NCI-H82 (cell line): Measurements from ENCODE around the gene NDRG2.
"Not testable (repeated sequence)": the region's sequence is repeated elsewhere in the genome, so short reads cannot be mapped to it uniquely, and the experiment has no call there.

ENCODE experiments used
- DNase-seq: peaks from one replicate; lab custom pipeline; 2025; lab: John Stamatoyannopoulos, UW

Gene NDRG2

GRCh38 chr14:21003788-21004346, 21.0 kb downstream of the NDRG2 start:
- DNase-seq, result no peak

GRCh38 chr14:21001218-21001617, 23.6 kb downstream of the NDRG2 start:
- no peak for DNase-seq

DNA sequence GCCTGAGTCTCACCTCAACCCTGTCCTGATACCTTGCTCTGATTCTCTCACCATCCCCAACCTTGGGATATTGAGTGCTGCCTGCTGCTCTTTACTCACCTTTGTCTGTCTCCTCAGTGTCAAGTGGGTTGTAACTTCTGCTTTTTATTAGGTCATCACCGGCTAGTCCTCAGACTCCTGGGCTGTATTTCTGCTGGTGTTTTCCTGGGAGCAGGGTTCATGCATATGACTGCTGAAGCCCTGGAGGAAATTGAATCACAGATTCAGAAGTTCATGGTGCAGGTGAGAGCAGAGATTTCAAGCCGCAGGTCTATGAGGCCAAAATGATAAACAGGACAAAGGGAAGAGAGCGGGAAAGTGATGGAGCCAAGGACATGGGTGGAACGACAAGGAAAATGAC, 25.3 kb downstream of the NDRG2 start:
- DNase-seq, result no peak

GRCh38 chr14:20998674-20999366, 26.0 kb downstream of the NDRG2 start, which contains the start of gene SLC39A2:
Gene SLC39A2, plus strand, starts transcription at chr14:20999293. Its CDS starts 154 bp downstream, at chr14:20999447.
- DNase-seq, result no peak

DNA sequence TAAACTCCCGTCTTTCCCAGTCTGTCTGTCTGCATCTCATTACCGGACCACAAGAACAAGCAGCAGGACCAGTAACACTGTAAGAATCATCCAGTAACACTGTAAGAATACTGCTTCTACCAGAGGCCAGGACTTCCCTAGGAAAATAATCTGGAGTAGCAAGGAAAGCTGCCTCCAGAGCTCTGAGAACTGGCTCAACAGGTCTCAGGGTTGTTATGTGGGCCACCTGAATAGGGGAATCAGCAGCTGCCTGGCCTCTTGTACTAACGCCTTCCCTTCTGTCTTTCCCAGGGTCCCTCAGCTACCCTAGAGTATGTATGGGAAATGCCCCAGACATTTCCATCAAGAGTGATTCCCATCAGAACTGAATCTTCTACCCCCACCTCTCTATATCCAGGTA, 26.7 kb downstream of the NDRG2 start:
- DNase-seq, result no peak

GRCh38 chr14:20997564-20997963, 27.3 kb downstream of the NDRG2 start:
- DNase-seq, result no peak

DNA sequence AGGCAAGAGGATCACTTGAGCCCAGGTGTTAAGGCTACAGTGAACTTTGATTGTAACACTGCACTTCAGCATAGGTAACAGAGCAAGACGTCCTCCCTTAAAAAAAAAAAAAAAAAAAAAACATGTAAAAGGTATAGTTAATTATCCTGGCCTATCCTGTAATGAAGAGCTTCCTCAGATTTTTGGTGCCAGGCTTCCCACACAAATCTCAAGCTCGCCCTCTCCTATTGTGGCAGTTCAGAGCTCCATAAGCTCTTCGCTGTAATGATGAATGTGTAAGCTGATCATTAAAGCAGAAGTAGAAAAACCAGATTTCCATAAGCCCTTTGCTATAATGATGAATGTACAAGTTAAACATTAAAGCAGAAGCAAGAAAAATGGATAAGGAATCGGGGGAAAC, 27.7 kb downstream of the NDRG2 start:
- DNase-seq, result no peak

- no peak for DNase-seq
Observed at GRCh38 chr14:20996521-20996920, 28.3 kb downstream of the NDRG2 start.

DNA sequence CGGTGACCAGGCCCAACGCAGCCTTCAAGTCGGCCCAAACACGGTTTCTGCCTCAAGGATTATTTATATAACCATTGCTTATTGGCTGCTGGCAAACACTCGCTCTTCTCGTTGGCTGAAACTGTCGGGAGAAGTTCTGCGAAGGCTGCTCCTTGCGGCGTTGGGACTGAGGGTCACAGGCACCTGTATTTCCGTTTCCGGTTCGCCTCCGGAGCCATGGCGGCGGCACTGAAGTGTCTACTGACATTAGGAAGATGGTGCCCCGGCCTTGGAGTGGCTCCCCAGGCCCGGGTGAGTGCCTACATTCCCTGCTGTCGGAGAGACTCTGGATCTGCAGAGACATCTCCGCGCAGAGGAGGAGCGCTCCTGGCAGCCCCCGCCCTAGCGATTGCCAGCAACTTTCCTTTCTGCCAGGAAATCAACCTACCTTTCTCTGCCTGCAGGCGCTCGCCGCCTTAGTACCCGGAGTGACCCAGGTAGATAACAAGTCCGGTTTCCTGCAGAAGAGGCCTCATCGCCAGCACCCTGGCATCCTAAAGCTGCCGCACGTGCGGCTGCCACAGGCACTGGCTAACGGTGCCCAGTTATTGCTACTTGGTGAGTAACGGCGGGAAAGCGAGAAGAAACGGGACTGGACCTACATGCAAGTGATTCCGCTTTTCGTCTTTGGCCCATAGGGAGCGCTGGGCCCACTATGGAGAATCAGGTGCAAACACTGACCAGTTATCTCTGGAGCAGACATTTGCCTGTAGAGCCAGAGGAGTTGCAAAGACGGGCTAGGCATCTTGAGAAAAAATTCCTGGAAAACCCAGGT, 34.9 kb downstream of the NDRG2 start, which contains the start of gene METTL17:
METTL17 (plus strand) TSS at position 194 of the 814 bp plus-strand sequence; CDS start at position 217, 23 bp downstream.
- peak; percentile 97 for DNase-seq

- DNase-seq, result no peak
Observed at GRCh38 chr14:20989471-20989786, 35.4 kb downstream of the NDRG2 start.

DNA sequence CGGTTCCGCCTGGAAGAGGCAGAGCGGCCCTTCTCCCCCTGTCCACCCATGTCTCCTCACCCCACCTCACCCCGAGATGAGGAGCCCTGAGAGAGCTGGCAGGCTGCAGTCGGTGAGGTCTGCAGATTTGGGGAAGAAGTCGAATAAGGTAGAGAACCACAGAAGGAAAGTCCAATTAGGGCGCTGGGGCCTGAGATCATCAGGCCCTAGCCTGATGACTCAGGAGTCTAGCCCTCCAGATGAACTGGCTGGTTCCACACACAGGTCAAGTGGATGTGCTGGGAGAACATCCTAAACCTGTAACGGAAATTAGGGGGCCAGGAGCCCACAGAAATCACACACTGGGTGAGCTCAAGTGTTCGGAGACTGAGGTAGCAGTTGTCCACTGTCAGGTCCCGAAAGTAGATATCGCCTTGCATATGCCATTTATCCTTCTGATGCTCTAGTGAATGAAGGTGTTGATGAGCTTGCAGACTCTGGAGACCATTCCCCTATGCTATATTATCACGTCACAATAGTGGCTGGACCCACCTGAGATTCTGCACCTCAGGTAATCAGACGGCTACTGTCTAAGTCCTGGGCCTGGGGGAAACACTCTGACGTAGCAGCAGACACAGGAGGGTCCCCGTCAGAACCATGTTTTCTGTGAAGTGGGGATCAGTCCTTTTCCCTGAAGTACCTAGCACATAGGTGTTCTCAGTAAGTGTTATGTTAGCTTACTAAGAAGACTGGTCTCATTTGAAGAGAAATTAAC, 36.0 kb downstream of the NDRG2 start:
- DNase-seq, result no peak

DNA sequence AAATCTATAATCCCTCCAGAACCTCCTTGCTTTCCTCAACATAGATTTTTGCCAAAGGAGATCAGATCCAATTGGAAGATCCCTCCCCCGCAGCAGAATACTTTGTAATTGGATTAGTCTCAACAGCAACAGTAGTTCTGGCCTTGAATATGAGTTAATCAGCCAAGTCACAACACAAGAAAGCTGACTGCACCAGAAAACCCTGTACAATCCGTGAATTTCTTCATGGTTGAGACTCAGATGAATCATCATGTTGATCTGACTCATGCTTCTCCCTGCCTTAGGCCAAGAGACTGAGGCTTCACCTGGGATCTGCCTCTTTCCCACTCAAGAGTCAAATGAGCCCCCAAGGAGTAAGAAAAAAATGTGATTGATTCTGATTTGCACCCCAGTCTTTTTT, 38.0 kb downstream of the NDRG2 start:
- peak; percentile 54 for DNase-seq

- DNase-seq, result not testable (repeated sequence)
Observed at GRCh38 chr14:20985650-20986049, 39.2 kb downstream of the NDRG2 start.

- no peak for DNase-seq
Observed at GRCh38 chr14:20982646-20983369, 42.1 kb downstream of the NDRG2 start.

DNA sequence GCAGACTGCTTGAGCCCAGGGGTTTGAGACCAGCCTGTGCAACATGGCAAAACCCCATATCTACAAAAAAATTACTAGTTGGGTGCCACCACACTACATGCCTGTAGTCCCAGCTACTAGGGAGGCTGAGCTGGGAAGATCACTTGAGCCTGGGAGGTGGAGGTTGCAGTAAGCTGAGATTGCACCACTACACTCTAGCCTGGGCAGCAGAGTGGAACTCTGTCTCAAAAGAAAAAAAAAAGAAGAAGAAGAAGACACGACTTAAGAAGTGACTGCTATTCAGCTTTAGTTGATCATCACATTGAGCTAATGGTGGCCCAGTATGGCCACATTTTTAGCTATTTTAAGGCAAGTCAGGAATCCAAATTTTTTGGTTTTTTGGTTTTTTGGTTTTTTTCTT, 44.0 kb downstream of the NDRG2 start:
- no peak for DNase-seq

DNA sequence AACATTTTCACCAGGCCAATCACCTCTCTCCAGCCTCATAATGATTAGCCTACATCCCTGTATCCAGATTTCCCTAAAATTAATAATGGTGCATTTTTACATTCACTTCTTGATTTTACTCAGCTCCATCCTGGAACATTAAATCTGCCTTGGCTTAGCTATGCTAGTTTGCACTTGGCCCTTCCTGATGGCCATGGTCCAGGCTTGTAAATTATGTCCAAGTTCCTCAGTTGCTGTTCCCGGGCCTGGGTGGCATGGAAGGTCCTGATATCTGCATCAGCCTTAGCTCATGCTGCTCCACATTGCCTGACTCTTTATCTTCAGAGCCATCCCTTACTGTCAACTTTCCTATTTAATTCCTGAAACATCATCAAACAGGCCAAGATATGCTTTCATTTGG, 46.2 kb downstream of the NDRG2 start:
- no peak for DNase-seq

- DNase-seq, result no peak
Observed at GRCh38 chr14:20976291-20976690, 48.6 kb downstream of the NDRG2 start.

DNA sequence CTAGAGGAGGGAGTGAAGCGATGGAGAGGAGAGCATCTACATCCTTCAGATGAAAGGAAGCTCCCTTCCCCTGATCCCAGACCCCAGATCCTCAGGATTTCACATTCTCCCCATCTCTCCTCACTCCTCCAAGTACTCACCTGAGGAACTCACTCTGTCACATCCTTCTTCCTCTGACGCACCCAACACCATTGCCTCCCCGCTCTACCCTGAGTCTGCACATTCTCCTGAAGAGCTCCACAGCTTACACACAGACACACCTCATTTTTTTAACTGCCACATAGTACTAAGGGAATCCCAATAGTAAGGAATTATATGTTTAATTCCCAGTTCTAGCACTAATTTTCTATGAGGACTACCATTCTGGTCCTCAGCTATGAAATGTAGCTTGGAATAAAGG, 51.4 kb downstream of the NDRG2 start:
- DNase-seq, result no peak

- DNase-seq, result no peak
Observed at GRCh38 chr14:20971705-20972021, 53.2 kb downstream of the NDRG2 start.

GRCh38 chr14:20970983-20971704, 53.7 kb downstream of the NDRG2 start:
- DNase-seq, result peak; percentile 86

- DNase-seq, result no peak
Observed at GRCh38 chr14:20970647-20970982, 54.2 kb downstream of the NDRG2 start.
